HG03045 (cell line): ENCODE results near the gene ZNF365.
"Not testable (repeated sequence)": the region's sequence is repeated elsewhere in the genome, so short reads cannot be mapped to it uniquely, and the experiment has no call there.

Experiments used
- ATAC-seq: cut with Tn5 transposase; IDR thresholded peaks from one replicate; pipeline ENCODE4 v1.9.1; 2021; ENCODE audit warnings: mild to moderate bottlenecking, moderate library complexity; ENCODE audit not compliant: unreplicated experiment

ZNF365 gene

DNA sequence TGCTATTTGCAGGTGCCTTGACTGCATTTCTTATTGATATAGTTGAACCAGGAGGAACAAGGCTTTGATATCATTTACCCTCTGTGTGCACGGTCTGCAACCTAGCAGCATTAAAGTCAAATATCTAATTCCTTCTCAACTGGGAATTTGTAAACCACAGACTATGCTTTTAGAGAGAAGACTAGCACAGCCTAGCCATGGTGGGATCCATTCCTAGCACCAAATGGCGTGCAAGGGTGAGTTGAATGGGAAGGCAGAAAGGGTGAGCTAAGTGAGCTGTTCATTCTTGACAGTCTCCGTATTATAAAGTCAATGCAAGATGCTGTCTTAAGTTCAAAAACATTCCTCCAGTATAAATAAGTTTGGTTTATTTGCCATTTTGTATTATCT lies 2.9 kb downstream of the ZNF365 start:
- ATAC-seq, result no peak

DNA sequence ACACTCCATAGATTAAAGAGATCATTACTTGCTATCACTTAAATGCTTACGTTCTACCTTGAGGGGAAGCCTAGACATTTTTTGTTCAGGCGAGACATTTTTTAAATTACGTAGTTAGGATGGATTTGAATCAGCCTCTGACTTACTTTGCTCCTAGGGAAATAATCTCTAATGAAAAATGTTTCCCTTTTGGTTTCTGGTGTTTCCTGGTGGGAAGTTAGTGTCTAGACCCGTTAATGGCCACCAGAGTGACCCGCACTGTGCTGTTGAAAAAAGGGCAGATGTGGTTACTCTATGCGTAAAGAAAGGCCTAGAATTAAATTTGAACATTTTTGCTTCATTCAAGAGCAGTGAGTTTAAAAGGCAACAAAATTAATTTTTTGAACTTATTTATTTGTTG lies 3.8 kb downstream of the ZNF365 start:
- ATAC-seq, result no peak

DNA sequence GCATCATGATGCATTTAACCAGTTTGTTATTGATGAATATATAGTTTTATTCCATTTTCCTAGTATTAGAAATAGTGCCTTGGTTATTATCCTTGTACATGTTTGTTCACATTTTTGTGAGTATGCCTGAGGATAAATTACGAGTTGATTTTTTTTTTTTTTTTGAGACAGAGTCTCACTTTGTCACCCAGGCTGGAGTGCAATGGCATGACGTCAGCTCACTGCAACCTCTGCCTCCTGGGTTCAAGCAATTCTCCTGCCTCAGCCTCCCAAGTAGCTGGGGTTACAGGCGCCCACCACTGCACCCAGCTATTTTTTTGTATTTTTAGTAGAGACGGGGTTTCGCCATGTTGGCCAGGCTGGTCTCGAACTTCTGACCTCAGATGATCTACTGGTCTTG lies 4.7 kb downstream of the ZNF365 start:
- ATAC-seq, result not testable (repeated sequence)

DNA sequence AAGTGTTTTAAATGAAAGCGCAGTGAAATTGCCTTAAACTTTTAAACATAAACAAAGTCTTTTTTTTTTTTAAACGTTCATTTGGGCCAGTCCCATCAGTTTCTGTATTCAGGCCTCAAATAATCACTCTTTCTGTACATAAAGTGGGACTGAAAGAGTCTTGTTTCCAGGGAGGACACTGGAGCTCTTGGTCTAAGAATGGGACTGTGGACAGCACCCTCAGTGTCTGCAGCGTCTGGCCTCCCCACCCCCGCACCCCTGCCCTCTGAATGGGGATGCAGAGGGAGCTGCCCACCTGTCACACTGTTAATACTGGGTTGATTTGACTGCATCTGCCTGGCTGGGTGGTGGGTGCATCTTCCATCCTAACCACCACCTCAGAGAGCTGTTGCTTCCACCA lies 5.2 kb downstream of the ZNF365 start:
- ATAC-seq, result no peak

DNA sequence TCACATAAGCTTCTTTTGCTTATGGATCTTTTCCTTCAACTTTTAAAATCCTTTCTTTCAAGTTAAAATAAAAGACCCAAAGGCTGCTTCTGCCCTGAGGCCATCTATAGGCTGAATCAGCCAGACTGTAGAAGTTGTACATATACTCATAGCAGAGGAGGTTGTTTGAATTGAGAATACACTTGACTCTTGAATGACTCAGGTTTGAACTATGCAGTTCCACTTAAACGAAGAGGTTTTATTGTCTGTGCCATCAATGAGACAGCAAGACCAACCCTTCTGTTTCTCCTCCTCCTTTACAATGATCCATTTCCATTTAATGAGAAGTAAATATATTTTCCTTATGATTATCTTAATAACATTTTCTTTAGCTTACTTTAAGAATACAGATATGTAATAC lies 5.8 kb downstream of the ZNF365 start:
- no peak for ATAC-seq

DNA sequence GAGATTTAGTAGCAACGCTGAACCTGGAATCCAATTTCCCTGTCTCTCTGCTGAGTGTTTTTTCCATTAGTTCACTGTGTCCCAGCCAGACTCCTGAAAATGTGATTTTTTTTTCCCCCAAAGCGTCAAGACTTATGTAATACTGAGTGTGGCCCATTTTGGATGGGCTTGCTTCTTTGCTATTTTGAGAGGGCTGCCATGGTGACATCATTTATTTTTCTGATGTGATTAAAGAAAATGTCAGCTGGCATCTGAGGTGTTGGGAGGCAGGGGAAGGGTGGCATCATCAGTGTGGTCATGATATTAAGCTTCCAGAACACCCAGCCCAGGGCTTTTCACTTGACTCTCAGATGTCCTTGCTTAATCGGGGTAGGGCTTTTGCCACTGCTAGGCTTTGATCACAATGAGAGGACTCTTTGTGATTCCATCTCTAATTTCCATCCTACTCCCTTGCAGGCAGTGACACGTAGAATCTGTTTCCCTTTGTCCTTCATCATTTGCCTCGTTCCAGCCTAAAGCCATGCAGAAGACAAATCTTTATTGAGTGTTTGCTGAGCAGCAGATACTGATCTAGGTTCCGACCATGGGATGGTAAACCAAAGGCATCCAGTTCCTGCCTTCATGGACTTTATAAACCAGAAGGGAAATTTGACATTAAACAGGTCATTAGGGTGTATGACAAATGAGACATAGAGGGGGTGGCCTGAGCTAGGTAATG lies 7.4 kb downstream of the ZNF365 start:
- ATAC-seq, result no peak

DNA sequence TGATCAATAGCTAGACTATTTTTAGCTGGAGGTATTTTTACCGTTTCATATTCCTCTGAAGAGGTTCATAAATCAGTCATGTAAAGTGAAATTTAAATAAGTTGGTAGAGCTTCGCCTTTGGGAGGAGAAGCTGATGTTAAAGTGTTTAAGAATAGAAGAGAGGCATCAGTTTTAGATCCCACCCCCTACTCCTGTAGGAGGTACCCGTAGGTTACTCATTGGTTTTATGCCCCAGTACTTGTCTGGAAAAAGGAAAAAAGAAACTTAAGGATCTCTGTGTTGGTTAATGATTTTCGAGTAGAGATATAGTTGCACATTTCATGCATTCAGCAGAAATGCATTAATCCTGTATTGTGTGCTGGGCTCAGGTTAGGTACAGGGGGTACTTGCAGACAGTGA lies 8.7 kb downstream of the ZNF365 start:
- ATAC-seq, result no peak

DNA sequence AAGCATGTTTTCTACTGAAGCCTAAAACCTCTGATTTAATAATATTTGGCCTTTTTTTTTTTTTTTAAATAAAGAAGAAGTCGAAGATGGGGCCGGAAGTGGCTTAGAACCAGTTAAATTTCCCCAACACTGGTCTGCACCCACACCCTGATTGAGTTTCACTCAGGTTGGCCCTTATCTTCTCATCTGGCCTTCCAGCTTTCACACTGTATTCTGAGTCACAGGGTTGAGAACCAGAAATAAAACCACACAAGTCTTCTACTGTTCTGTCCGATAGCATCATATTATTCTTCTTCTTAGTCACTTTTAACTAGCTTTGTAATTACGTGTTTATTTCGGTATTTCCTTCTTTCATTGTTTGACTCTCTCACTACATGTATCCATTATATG lies 9.9 kb downstream of the ZNF365 start:
- no peak for ATAC-seq

DNA sequence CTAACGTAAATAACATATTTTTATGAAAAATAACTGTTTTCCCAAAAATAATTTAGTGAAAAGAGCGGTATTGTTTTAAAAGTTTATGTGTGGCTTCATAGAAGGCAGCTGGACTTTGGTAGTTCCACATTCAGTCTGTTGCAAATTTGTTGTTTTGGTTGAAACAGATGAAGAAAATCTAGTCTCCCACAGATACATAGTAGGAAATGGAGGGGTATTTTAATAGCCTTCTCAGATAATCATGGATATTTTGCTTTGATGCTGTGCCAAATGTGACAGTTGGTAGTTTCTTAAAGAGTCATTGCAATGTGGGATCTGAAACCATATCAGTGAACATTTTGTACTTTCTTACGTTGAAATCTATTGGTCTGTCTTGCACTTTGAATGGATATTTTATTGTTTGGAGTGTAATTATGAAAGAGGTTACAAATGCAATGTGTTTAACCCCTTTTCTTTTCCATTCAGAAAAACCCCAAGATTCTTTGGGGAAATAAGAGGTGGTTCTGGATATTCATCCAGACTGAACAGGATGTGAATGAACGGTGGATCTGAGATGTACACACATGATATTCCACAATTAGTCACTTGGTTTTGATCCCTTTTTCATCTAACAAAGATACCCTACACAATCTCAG lies 10.4 kb downstream of the ZNF365 start:
- ATAC-seq, result no peak

DNA sequence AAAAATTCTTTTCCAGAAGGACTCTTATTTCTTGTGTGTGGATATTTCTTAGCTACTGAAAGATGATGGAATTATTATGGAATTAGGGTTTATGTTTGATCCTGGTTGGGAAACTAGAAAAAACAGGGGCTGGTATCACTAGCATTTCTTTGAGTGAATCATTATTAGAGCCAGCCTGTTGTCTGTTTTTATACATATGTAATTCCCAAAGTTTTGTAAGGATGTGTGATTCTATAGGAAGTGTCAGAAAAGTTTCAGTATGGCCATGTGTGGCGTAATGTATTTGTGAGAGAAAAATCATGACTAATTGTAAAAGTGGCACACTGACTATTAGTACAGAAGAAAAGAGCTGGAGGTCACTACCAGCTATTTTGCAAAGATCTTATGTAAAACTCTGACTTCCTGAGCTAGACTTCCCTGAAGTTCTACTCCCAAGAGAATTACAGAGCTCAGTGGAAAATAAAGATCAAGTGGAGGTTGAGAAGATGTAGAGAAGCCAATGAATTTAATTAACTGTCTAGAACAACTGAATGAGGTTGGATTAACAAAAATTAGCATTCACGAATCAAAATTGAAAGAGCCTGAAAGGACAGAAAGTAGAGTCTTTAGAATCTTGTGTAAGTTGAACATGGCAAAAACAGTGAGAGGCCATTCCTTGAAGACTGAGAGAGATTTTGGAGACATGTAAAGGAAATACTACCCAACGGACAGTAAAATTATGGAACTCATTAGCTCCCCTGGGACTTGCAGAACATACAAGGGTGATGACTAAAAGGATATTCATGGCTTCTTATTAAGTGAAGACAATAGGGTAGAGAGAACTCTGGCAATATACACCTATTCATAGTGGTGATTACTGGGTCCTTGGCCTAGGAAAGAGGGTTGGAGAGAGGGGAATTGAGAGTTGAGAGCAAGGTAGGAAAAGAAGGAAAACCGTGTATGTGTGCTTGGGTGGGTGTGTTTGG lies 12.5 kb downstream of the ZNF365 start:
- ATAC-seq, result no peak

DNA sequence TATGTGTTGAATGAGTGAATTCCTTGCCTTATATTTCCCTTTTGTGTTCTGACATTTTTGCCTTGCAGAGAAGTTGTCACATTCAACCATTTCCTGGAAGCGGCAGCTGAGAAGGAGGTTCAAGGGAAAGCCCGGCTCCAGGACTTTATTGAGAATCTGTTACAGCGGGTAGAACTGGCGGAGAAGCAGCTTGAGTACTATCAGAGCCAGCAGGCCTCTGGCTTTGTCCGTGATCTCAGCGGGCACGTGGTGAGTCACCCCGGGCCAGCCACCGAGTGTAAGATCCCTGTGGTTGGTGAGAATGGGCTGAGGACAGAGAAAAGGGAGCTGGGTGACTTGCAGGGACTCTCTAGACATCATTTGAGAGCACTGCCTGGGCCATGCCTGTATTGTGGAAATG lies 14.2 kb downstream of the ZNF365 start:
- no peak for ATAC-seq

DNA sequence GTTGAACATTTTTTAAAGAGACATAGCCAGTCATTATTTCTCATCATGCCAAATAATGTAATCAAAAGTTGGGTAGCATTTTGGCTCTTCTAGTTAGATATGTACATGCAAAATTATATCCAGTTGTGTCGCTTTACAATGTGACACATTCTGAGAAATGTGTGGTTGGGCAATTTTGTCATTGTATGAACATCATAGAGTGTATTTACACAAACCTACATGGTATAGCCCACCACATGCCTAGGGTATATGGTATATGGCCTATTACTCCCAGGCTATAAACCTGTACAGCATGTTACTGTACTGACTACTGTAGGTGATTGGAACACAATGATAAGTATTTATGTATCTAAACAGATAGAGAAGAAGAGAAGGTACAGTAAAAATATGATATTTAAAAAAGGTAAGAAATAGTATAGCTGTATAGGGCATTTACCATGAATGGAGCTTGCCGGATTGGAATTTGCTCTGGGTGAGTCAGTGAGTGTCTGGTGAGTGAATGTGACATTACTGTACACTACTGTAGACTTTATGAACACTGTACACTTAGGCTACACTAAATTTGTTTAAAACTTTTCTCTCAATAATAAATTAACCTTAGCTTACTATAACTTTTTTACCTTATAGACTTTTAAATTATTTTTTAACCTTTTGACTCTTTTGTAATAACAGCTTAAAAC lies 16.5 kb downstream of the ZNF365 start:
- no peak for ATAC-seq

DNA sequence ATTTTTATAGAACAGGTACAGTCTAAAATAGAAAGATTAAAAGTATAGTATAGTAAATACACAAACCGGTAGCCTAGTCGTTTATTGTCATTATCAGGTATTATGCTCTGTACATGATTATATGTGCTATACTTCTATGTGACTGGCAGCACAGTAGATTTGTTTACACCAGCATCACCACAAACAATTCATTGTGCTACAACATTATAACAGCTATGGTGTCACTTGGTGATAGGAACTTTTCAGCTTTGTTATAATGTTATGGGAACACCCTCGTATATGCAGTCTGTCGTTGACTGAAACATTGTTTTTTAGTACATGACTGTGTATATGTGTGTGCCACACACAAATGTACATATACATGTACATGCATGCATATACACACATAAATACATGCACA lies 19.1 kb downstream of the ZNF365 start:
- ATAC-seq, result no peak

DNA sequence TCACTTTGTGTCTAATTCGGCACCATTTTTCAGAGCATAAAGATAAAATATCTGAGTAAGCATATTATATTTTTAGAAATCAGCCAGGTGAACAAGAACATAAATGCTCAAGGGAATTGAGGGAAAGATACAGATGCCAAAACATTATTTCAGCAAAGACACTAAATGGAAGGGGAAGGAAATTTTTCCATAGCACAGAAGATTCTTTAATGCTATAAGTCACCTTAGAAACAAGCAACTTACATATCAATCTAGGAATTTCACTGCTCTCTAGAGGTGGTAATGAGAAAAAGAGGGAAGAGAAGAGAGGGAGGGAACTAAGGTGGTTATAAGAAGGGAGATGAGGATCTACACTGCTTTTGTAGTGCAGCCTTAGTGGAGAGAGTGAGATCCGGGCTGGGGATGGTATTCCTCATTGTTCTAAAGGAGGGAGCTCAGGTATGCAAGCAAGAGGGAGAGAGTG lies 20.4 kb downstream of the ZNF365 start:
- no peak for ATAC-seq

DNA sequence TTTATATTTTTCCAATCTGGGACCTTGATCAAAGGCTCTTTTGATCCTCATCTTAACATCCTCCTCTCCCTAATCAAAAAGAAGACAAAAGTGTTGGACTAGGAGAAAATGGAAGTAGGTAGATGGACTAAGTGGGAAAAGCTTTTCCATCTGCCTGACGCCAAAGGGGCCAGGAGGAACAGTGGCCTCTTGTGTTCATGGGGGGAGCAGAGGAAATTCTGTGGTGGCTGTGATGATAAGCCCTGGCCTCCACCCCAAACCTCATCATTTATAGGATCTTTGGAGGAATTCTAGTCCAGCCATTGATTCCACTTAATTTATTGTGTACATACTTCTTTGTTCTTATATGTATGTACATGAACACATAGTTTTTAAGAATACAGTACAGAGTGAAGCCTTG lies 21.7 kb downstream of the ZNF365 start:
- no peak for ATAC-seq

DNA sequence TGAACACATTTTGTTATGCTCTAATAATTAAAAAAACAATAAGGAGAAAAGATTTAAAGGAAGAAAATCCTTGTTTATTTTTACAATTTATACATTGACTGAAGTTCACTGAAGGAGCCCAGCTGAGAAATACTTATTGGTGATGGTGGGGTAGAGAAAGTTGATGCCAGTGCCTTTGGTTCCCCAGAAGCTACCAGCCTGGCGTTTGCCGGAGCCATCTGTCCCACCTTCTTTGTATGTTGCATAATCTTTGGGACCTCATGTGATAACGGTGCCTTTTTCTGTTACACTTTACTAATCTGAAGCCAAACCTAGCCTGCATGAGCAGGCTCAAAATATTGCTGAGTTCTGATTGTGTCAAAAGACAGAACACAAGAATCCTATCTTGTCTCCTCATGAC lies 22.7 kb downstream of the ZNF365 start:
- no peak for ATAC-seq

DNA sequence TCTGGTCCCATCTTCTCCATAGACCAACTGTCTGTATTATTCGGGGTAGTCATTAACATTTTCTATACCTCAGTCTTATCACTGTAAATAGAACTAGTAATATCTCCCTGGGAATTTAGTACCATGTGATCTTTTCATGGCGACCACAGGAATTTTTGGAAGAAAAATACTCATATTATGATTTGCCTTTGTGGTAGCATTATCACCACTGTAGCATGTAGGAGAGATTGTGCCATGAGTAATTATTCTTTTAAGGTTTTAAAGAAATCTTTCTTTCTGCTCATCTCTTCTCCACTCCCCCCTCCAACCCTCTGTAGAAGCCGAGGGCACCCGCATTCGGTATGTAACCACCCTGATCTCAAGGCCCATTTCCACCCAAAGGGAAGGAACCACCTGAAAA lies 25.0 kb downstream of the ZNF365 start:
- no peak for ATAC-seq

DNA sequence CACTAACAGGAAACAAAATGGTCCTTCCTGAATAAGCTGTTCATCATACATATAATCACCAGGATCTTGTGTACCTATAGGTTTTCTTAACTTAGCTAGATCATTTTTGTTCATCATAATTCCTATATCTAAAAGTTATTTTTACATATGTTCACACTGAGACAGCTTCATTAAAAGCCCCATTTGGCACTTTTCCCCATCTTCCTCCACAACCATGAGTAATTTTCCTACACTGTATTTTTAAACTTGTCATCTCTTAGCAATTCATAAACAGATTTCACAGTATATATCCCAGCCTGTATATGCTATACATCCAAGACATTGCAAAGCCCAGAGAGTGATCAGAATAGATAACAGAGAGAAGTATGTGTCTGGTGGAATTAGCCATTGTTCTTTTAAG lies 28.3 kb downstream of the ZNF365 start:
- no peak for ATAC-seq

DNA sequence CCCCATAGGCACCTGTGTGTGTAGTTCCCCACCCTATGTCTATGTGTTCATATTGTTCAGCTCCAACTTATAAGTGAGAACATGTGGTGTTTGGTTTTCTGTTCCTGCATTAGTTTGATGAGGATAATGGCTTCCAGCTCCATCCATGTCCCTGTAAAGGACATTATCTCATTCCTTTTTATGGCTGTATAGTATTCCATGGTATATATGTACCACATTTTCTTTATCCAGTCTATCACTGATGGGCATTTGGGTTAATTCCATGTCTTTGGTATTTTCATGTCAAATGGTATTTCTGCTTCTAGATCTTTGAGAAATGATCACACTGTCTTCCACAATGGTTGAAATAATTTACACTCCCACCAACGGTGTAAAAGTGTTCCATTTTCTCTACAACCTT lies 36.4 kb downstream of the ZNF365 start:
- not testable (repeated sequence) for ATAC-seq

DNA sequence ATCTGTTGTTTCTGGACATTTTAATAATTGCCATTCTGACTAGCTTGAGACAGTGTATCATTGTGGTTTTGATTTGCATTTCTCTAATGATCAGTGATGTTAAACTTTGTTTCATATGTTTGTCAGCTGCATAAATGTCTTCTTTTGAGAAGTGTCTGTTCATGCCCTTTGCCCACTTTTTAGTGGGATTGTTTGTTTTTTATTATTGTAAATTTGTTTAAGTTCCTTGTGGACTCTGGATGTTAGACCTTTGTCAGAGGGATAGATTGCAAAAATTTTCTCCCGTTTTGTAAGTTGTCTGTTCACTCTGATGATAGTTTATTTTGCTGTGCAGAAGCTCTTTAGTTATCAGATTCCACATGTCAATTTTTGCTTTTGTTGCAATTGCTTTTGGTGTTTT lies 36.8 kb downstream of the ZNF365 start:
- not testable (repeated sequence) for ATAC-seq

DNA sequence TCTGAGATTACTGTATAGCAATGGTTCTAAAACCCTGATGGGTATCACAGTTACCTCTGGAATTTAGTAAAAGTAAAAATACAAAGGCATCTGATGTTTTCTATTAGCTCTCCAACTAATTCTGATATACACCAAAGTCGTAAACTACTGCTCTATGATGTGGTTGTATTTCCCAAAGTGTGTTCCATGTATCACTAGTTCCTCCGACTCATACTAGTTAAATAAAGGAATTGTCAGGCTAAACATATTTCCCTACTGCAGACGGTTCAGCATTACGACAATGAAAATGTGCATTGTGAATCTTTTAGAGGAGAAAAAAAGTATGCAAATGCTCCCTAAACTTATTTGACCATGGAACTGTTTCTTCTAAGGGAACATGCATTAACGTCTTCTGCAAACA lies 38.9 kb downstream of the ZNF365 start:
- ATAC-seq, result no peak
